HCT116 (cell line): ENCODE measurements around the gene DENND4B. TPM values are rescaled to one million over a fixed set of nuclear protein-coding genes. Genes with fewer than 3 reads are reported as not detected.

ENCODE experiments used
- ATAC-seq: fragments of 200-7000 bp; cut with Tn5 transposase; 2 replicates; pipeline ENCODE4 v1.9.1; 2020; ENCODE audit warnings: mild to moderate bottlenecking, moderate library complexity
- BruUV-seq: library from RNA; stranded (reverse); fragments of 400-500 nt; replicated peaks from 2 replicates; lab custom pipeline; 2021; lab: Mats Ljungman, UMichigan
- CTCF ChIA-PET: fragments of 300-600 bp; sonication (Branson Sonifier 250); formaldehyde crosslinking; loops from one replicate; lab custom pipeline; 2021; ENCODE audit warnings: antibody characterized with exemption; lab: Charles Lee
- POLR2A ChIA-PET: fragments of 300-600, 350-600 bp; sonication (Branson Sonifier 250); formaldehyde crosslinking; loops from one replicate; lab custom pipeline; 2021; ENCODE audit warnings: antibody characterized with exemption; lab: Charles Lee
- RAD21 ChIA-PET, 2 experiments: fragments of 300-600 bp; sonication (Branson Sonifier 250); formaldehyde crosslinking; loops; one replicate each; lab custom pipeline; 2023; ENCODE audit warnings: low total read pairs in 2 of 2; ENCODE audit not compliant: uncharacterized antibody in 2 of 2, unreplicated experiment in 2 of 2, low non-redundant PET in 1 of 2; lab: Charles Lee
- DNase-seq: peaks from one replicate; pipeline ENCODE4 v3.0.0-alpha.2; 2010; ENCODE audit warnings: low read depth, low spot score
- H2AFZ ChIP-seq: fragments of 200-600 bp; shearing (Covaris generic), sonication (generic); 2 replicates; pipeline ENCODE4 v1.6.1; 2017; ENCODE audit warnings: low read depth, mixed run types, mixed read lengths, antibody characterized with exemption, low read length; ENCODE audit not compliant: poor library complexity, severe bottlenecking
- H3K27ac ChIP-seq: 2 replicates; pipeline ENCODE4 v1.5.1; 2012; ENCODE audit warnings: low read depth, low read length
- H3K27me3 ChIP-seq: fragments of 200-600 bp; sonication (generic); 2 replicates; pipeline ENCODE4 v1.6.1; 2016; ENCODE audit warnings: mixed run types, low read length, mixed read lengths; ENCODE audit not compliant: insufficient read depth
- H3K36me3 ChIP-seq, 2 experiments: fragments of 200-500 bp in 1 of 2; fragments of 200-600 bp in 1 of 2; sonication (Bioruptor generic) in 1 of 2; sonication (generic) in 1 of 2; 2 replicates each; pipeline versions ENCODE4 v1.5.1 to v1.6.1; 2014 to 2016; ENCODE audit warnings: low read length in 2 of 2, inconsistent platforms in 1 of 2, mixed read lengths in 1 of 2, mixed run types in 1 of 2; ENCODE audit not compliant: insufficient read depth in 2 of 2, control insufficient read depth in 1 of 2
- H3K4me1 ChIP-seq, 2 experiments: fragments of 200-600 bp in 1 of 2; sonication (generic) in 1 of 2; 2 replicates each; pipeline versions ENCODE4 v1.5.1 to v1.6.1; 2012 to 2017; ENCODE audit warnings: low read length in 2 of 2, inconsistent platforms in 1 of 2, mild to moderate bottlenecking in 1 of 2, mixed read lengths in 1 of 2, mixed run types in 1 of 2, moderate library complexity in 1 of 2; ENCODE audit not compliant: insufficient read depth in 2 of 2, control insufficient read depth in 1 of 2
- H3K4me2 ChIP-seq: fragments of 200-600 bp; sonication (generic); 2 replicates; pipeline ENCODE4 v1.6.1; 2017; ENCODE audit warnings: mixed run types, low read length, mixed read lengths
- H3K4me3 ChIP-seq, 2 experiments: fragments of 200-600 bp in 1 of 2; sonication (generic) in 1 of 2; replicated peaks in 1 of 2; 2 replicates each; pipeline ENCODE4 v1.5.1; 2011 to 2016; ENCODE audit warnings: low read length in 2 of 2, control low read depth in 1 of 2, low read depth in 1 of 2, mild to moderate bottlenecking in 1 of 2, mixed read lengths in 1 of 2, mixed run types in 1 of 2
- H3K79me2 ChIP-seq: fragments of 200-600 bp; sonication (generic); 2 replicates; pipeline ENCODE4 v1.6.1; 2017; ENCODE audit warnings: mild to moderate bottlenecking, mixed run types, low read length, moderate library complexity, mixed read lengths; ENCODE audit not compliant: insufficient read depth
- H3K9ac ChIP-seq: fragments of 200-600 bp; sonication (generic); 2 replicates; pipeline ENCODE4 v1.6.1; 2016; ENCODE audit warnings: low read length, mixed read lengths
- H3K9me2 ChIP-seq: fragments of 200-600 bp; sonication (generic), shearing (Covaris generic); 2 replicates; pipeline ENCODE4 v1.6.1; 2017; ENCODE audit warnings: mixed run types, mild to moderate bottlenecking, moderate library complexity; ENCODE audit not compliant: insufficient read depth
- H3K9me3 ChIP-seq, 2 experiments: fragments of 200-500 bp in 1 of 2; fragments of 200-600 bp in 1 of 2; sonication (Bioruptor generic) in 1 of 2; sonication (generic) in 1 of 2; 2 replicates each; pipeline ENCODE4 v1.6.1; 2014 to 2017; ENCODE audit warnings: low read length in 2 of 2, mixed read lengths in 2 of 2, inconsistent platforms in 1 of 2, low read depth in 1 of 2, mild to moderate bottlenecking in 1 of 2, mixed run types in 1 of 2, moderate library complexity in 1 of 2; ENCODE audit not compliant: control insufficient read depth in 1 of 2, insufficient read depth in 1 of 2
- H4K20me1 ChIP-seq: fragments of 200-600 bp; sonication (generic), shearing (Covaris generic); 2 replicates; pipeline ENCODE4 v1.6.1; 2017; ENCODE audit warnings: mixed run types, mild to moderate bottlenecking, moderate library complexity; ENCODE audit not compliant: insufficient read depth
- CEBPB ChIP-seq: IDR thresholded peaks from 2 replicates; pipeline ENCODE4 v1.6.1; 2012; ENCODE audit warnings: low read depth
- EZH2phosphoT487 ChIP-seq: fragments of 200-600 bp; IDR thresholded peaks from 2 replicates; pipeline ENCODE4 v1.6.1; 2018; ENCODE audit warnings: antibody characterized with exemption, borderline replicate concordance
- RAD21 ChIP-seq: IDR thresholded peaks from 2 replicates; pipeline ENCODE4 v1.6.1; 2012; ENCODE audit warnings: low read depth, mild to moderate bottlenecking
- intact Hi-C: fragments of 100-400 bp; cut with micrococcal nuclease; formaldehyde crosslinking; loops from 2 replicates; pipeline ENCODE4 v1.10.0; 2022
- total RNA-seq: library from RNA; stranded (reverse); gene quantifications from one replicate; pipeline ENCODE4 v1.2.1, GENCODE V29; 2021; ENCODE audit not compliant: unreplicated experiment

Gene DENND4B
- total RNA-seq, 1 experiment from 2014 or later = 70.8 TPM

- no peak for ATAC-seq
- H3K9me2 ChIP-seq = no peaks in the 10 kb centered on the region
- BruUV-seq = no TSS peak
- H3K27me3 ChIP-seq = no peaks in the 10 kb centered on the region
- H3K27ac ChIP-seq = no peak overlapping the region
- ChIA-PET POLR2A (interaction anchor here (1.3 to 1.4 kb wide), 2 partner anchors 13 to 19 kb away, joined by 3 to 4 read pairs; partner anchors contain the start of gene SLC39A1), CTCF (no interaction called here), RAD21 (no interaction called here)
- H4K20me1 ChIP-seq = no peaks in the 10 kb centered on the region
- H3K79me2 ChIP-seq = peaks cover 24% of the 10 kb centered on the region; the same call in 1 of the 2 replicates
- DNase-seq = no peak
- H3K9me3 ChIP-seq = no peaks in the 10 kb centered on the region
- TF ChIP-seq EZH2phosphoT487 = no peak
- H3K4me1 ChIP-seq = peaks cover 6 to 18% of the 10 kb centered on the region in 2 experiments; a peak in 3 of 4 replicates
- H3K9ac ChIP-seq = peak overlapping the region; percentile 95; the same call in 1 of the 2 replicates
- H3K36me3 ChIP-seq = peaks cover 9 to 22% of the 10 kb centered on the region in 2 experiments; a peak in 3 of 4 replicates
- peak overlapping the region; percentile 90 for H3K4me2 ChIP-seq
- H2AFZ ChIP-seq = no peak overlapping the region
- no peak overlapping the region for H3K4me3 ChIP-seq
- intact Hi-C loops = no loop called here
Measured at GRCh38 chr1:153944005-153944826, 2.3 kb downstream of the DENND4B start.

- Histone ChIP-seq H3K4me2 (no peak overlapping the region), H3K36me3 (peaks cover 6 to 16% of the 10 kb centered on the region in 2 experiments; a peak in 3 of 4 replicates), H3K4me3 (no peak overlapping the region), H3K9ac (no peak overlapping the region), H4K20me1 (no peaks in the 10 kb centered on the region), H2AFZ (no peak overlapping the region), H3K4me1 (peaks cover 6 to 18% of the 10 kb centered on the region in 2 experiments; a peak in 3 of 4 replicates), H3K27me3 (no peaks in the 10 kb centered on the region), H3K27ac (no peak overlapping the region), H3K9me2 (no peaks in the 10 kb centered on the region), H3K9me3 (no peaks in the 10 kb centered on the region), H3K79me2 (peaks cover 24% of the 10 kb centered on the region; the same call in 1 of the 2 replicates)
- ATAC-seq (no peak), DNase-seq (no peak)
- no TSS peak for BruUV-seq
- RAD21 ChIA-PET = no interaction called here
- POLR2A ChIA-PET = no interaction called here
- intact Hi-C loops = no loop called here
- CTCF ChIA-PET = no interaction called here
- no peak for TF ChIP-seq CEBPB
- no peak for TF ChIP-seq RAD21
Measured at GRCh38 chr1:153942766-153943549, 3.6 kb downstream of the DENND4B start.
